Liver (tissue), 9 donors: ENCODE data around the gene PET100. TPM values are rescaled to one million over a fixed set of nuclear protein-coding genes. Genes with fewer than 3 reads are reported as not detected.

Source experiments
- DNase-seq: peaks from one replicate; pipeline ENCODE4 v3.0.0-alpha.2; 2017; ENCODE audit warnings: low spot score
- H3K27ac ChIP-seq, 2 donors: one replicate each; pipeline ENCODE4 v1.7.0; 2013; ENCODE audit warnings: inconsistent platforms in 2 of 2, low read length in 2 of 2, control low read depth in 1 of 2, low read depth in 1 of 2, mild to moderate bottlenecking in 1 of 2
- H3K27me3 ChIP-seq, 4 donors: one replicate each; pipeline versions ENCODE4 v1.6.1 to v1.7.0; 2013; ENCODE audit warnings: low read length in 3 of 4, inconsistent platforms in 1 of 4, mild to moderate bottlenecking in 1 of 4, moderate library complexity in 1 of 4; ENCODE audit not compliant: control insufficient read depth in 4 of 4, insufficient read depth in 4 of 4
- H3K36me3 ChIP-seq, 4 donors: one replicate each; pipeline versions ENCODE4 v1.6.1 to v1.7.0; 2013; ENCODE audit warnings: low read length in 3 of 4, mild to moderate bottlenecking in 3 of 4, low read depth in 1 of 4, moderate library complexity in 1 of 4; ENCODE audit not compliant: control insufficient read depth in 4 of 4, insufficient read depth in 3 of 4
- H3K4me1 ChIP-seq, 4 donors: one replicate each; pipeline versions ENCODE4 v1.6.1 to v1.7.0; 2013; ENCODE audit warnings: low read length in 3 of 4, mild to moderate bottlenecking in 3 of 4, moderate library complexity in 1 of 4; ENCODE audit not compliant: control insufficient read depth in 4 of 4, insufficient read depth in 4 of 4
- H3K4me3 ChIP-seq, 3 donors: one replicate each; pipeline versions ENCODE4 v1.6.1 to v1.7.0; 2013; ENCODE audit warnings: low read length in 3 of 3, control low read depth in 1 of 3, low read depth in 1 of 3, mild to moderate bottlenecking in 1 of 3
- H3K9ac ChIP-seq, 2 donors: one replicate each; pipeline ENCODE4 v1.7.0; 2013; ENCODE audit warnings: low read length in 2 of 2, mild to moderate bottlenecking in 2 of 2, moderate library complexity in 2 of 2, control low read depth in 1 of 2, low read depth in 1 of 2
- H3K9me3 ChIP-seq, 4 donors: one replicate each; pipeline versions ENCODE4 v1.6.1 to v1.7.0; 2013; ENCODE audit warnings: low read length in 3 of 4; ENCODE audit not compliant: control insufficient read depth in 4 of 4
- EGR1 ChIP-seq, 2 donors: IDR thresholded peaks; 2 replicates each; pipeline ENCODE4 v1.6.1; 2016 to 2018; ENCODE audit warnings: antibody characterized with exemption in 2 of 2, low read depth in 2 of 2
- FOXA1 ChIP-seq: IDR thresholded peaks from 2 replicates; pipeline ENCODE4 v1.6.1; 2016; ENCODE audit warnings: antibody characterized with exemption
- GABPA ChIP-seq, 2 donors: IDR thresholded peaks in 1 of 2; conservative IDR thresholded peaks in 1 of 2; 2 replicates each; pipeline ENCODE4 v1.6.1; 2016; ENCODE audit warnings: antibody characterized with exemption in 2 of 2, mild to moderate bottlenecking in 1 of 2, moderate library complexity in 1 of 2
- HNF4A ChIP-seq, 2 donors: conservative IDR thresholded peaks; 2 replicates each; pipeline ENCODE4 v1.6.1; 2016; ENCODE audit warnings: antibody characterized with exemption in 2 of 2, mild to moderate bottlenecking in 2 of 2
- HNF4G ChIP-seq: IDR thresholded peaks from 2 replicates; pipeline ENCODE4 v1.6.1; 2016; ENCODE audit warnings: antibody characterized with exemption
- NR2F2 ChIP-seq: IDR thresholded peaks from 2 replicates; pipeline ENCODE4 v1.6.1; 2016; ENCODE audit warnings: antibody characterized with exemption
- RAD21 ChIP-seq, 2 donors: IDR thresholded peaks; 2 replicates each; pipeline ENCODE4 v1.6.1; 2016; ENCODE audit warnings: antibody characterized with exemption in 2 of 2, mild to moderate bottlenecking in 2 of 2
- TAF1 ChIP-seq: conservative IDR thresholded peaks from 2 replicates; pipeline ENCODE4 v1.6.1; 2016; ENCODE audit warnings: antibody characterized with exemption, mild to moderate bottlenecking
- WGBS: extraction: QIAGEN DNeasy Blood & Tissue Kit; methylation state at CpG from one replicate; pipeline ENCODE4 v1.1.7; 2013; 5-methylcytosine and 5-hydroxymethylcytosine counted together
- polyA plus RNA-seq, 2 donors: library from polyadenylated mRNA; stranded (reverse) in 1 of 2; unstranded in 1 of 2; fragments of 200-250 nt in 1 of 2; fragments of >200 nt in 1 of 2; fragmentation: Nextera tagmentation in 1 of 2; extraction: Ambion mirVana in 1 of 2; gene quantifications; one replicate each; pipeline versions ENCODE4 v1.2.1 to v1.2.3, GENCODE V29; 2013 to 2015
- total RNA-seq, 2 donors: library from RNA; depleted of rRNA; stranded (reverse); fragments of >200 nt; gene quantifications; one replicate each; pipeline ENCODE4 v1.2.3, GENCODE V29; 2014
- TF ChIP-seq, protein P1 (sequence below): IDR thresholded peaks from 2 replicates; pipeline ENCODE4 v1.6.1; 2016; ENCODE audit warnings: antibody characterized with exemption, mild to moderate bottlenecking
- TF ChIP-seq, protein P2 (sequence below): IDR thresholded peaks from 2 replicates; pipeline ENCODE4 v1.6.1; 2016; ENCODE audit warnings: antibody characterized with exemption
- TF ChIP-seq, protein P3 (sequence below): fragments of 150-350 bp; IDR thresholded peaks from 2 replicates; pipeline ENCODE4 v1.5.1; 2017; ENCODE audit warnings: improper control_type of control experiment, low read depth, low read length; ENCODE audit not compliant: missing input control
- donor health status: healthy.
- donor health status: healthy.
- donor health status: healthy.
- donor health status: healthy.
- donor health status: healthy.

The PET100 gene
- total and polyA plus RNA-seq, 4 donors: 4.8 to 225 (median 26.7) TPM

DNA sequence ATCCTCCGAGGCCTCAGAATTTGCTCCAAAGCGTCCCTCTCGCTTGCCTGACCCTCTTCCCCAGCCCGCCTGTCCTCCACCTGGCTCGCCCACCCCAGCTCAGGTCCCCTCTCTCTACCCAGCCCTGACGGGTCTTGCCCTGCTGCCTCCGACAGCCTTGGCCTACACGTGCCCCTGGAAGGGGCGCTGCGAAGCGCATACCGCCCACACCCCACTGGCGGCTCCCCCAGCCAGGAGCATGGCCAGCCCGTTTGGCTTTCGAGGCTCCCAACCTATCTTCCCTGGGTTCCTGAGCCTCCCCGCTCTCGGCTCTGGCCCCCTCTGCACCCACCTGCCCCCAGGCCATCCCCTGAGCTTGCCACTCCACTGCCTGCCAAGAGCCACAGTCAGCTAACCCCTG is 4.8 kb upstream of the PET100 start (continued):
- TF ChIP-seq, protein P1, sequence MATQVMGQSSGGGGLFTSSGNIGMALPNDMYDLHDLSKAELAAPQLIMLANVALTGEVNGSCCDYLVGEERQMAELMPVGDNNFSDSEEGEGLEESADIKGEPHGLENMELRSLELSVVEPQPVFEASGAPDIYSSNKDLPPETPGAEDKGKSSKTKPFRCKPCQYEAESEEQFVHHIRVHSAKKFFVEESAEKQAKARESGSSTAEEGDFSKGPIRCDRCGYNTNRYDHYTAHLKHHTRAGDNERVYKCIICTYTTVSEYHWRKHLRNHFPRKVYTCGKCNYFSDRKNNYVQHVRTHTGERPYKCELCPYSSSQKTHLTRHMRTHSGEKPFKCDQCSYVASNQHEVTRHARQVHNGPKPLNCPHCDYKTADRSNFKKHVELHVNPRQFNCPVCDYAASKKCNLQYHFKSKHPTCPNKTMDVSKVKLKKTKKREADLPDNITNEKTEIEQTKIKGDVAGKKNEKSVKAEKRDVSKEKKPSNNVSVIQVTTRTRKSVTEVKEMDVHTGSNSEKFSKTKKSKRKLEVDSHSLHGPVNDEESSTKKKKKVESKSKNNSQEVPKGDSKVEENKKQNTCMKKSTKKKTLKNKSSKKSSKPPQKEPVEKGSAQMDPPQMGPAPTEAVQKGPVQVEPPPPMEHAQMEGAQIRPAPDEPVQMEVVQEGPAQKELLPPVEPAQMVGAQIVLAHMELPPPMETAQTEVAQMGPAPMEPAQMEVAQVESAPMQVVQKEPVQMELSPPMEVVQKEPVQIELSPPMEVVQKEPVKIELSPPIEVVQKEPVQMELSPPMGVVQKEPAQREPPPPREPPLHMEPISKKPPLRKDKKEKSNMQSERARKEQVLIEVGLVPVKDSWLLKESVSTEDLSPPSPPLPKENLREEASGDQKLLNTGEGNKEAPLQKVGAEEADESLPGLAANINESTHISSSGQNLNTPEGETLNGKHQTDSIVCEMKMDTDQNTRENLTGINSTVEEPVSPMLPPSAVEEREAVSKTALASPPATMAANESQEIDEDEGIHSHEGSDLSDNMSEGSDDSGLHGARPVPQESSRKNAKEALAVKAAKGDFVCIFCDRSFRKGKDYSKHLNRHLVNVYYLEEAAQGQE: no peak
- no peak for TF ChIP-seq TAF1
- TF ChIP-seq HNF4G: no peak
- TF ChIP-seq HNF4A (conservative IDR thresholded peaks at IDR 0.05): no peak
- TF ChIP-seq FOXA1: no peak

DNA sequence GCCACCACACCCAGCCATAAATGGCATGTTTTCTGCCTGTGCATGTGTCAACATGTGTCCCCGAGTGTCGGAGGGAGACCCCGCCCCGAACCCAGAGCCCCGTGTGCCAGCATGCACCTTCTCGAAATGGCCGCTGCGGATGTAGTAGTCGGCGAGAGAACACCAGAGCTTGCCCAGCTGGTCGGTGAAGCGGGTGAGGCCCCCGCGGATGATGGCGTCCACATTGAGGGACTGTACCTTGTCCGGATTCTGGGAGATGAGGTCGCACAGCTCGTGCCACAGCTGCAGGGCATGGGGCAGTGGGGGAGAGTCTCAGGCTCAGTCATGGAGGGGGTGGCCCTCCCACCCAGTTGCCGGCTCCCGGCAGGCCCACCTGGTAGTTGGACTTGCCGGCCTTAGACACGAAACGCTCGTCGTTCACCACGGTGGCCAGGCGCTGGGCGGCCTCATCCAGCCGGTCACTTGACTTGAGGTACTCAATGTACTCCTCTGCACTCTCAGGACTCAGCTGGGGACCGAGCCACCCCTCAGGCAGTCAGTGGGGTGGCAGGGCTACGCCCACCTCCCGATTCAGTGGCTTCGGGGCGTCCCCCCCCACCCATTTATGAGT is 3.7 kb upstream of the PET100 start:
- TF ChIP-seq NR2F2 (no peak), GABPA (IDR thresholded peaks at IDR 0.05 in 1 of 2, conservative IDR thresholded peaks at IDR 0.05 in 1 of 2) (no peak), HNF4A (conservative IDR thresholded peaks at IDR 0.05) (no peak), RAD21 (IDR thresholded peaks at IDR 0.05) (no peak), EGR1 (IDR thresholded peaks at IDR 0.05; ENCODE audit: low read depth in 2 of 2) (no peak)
- TF ChIP-seq, protein P2, sequence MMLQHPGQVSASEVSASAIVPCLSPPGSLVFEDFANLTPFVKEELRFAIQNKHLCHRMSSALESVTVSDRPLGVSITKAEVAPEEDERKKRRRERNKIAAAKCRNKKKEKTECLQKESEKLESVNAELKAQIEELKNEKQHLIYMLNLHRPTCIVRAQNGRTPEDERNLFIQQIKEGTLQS: no peak
- TF ChIP-seq, protein P1: no peak
- TF ChIP-seq, protein P3, sequence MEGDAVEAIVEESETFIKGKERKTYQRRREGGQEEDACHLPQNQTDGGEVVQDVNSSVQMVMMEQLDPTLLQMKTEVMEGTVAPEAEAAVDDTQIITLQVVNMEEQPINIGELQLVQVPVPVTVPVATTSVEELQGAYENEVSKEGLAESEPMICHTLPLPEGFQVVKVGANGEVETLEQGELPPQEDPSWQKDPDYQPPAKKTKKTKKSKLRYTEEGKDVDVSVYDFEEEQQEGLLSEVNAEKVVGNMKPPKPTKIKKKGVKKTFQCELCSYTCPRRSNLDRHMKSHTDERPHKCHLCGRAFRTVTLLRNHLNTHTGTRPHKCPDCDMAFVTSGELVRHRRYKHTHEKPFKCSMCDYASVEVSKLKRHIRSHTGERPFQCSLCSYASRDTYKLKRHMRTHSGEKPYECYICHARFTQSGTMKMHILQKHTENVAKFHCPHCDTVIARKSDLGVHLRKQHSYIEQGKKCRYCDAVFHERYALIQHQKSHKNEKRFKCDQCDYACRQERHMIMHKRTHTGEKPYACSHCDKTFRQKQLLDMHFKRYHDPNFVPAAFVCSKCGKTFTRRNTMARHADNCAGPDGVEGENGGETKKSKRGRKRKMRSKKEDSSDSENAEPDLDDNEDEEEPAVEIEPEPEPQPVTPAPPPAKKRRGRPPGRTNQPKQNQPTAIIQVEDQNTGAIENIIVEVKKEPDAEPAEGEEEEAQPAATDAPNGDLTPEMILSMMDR: no peak
- H3K9ac ChIP-seq: no peak overlapping the region
- no peaks in the 10 kb centered on the region for H3K9me3 ChIP-seq
- peaks cover 17 to 52% (median 24%) of the 10 kb centered on the region in 4 donors for H3K36me3 ChIP-seq
- no peak for DNase-seq
- no peaks in the 10 kb centered on the region for H3K27me3 ChIP-seq
- 98% methylated on average over 34 of the region's 34 CpGs for WGBS
- H3K4me3 ChIP-seq: no peak overlapping the region
- H3K27ac ChIP-seq: no peak overlapping the region
- H3K4me1 ChIP-seq: peaks cover 14 to 34% (median 24%) of the 10 kb centered on the region in 4 donors
